Measurements from ENCODE around the gene OLFML2B.

The OLFML2B gene

GRCh38 chr1:161983725-161984124 is 39.9 kb downstream of the OLFML2B start:
- H3K27ac ChIP-seq (ENCODE audit: insufficient read depth, low read depth, low read length, poor library complexity, severe bottlenecking): no peak overlapping the region
- H3K27me3 ChIP-seq (ENCODE audit: control insufficient read depth, insufficient read depth, low read length, poor library complexity, severe bottlenecking): no peaks in the 10 kb centered on the region
- peaks cover 3% of the 10 kb centered on the region for H3K9me3 ChIP-seq (ENCODE audit: control insufficient read depth, low read length)
- H3K4me3 ChIP-seq (ENCODE audit: insufficient read depth, low read depth, low read length): no peak overlapping the region
- no peaks in the 10 kb centered on the region for H3K36me3 ChIP-seq (ENCODE audit: control insufficient read depth, insufficient read depth, low read length)
- H3K4me1 ChIP-seq (ENCODE audit: control insufficient read depth, insufficient read depth, low read length): no peaks in the 10 kb centered on the region
- 96 to 97% methylated on average over 22 of the region's 22 CpGs for WGBS, 2 experiments

GRCh38 chr1:161982917-161983316 is 40.8 kb downstream of the OLFML2B start:
- Histone ChIP-seq H3K36me3 (ENCODE audit: control insufficient read depth, insufficient read depth, low read length) (no peaks in the 10 kb centered on the region), H3K27ac (ENCODE audit: insufficient read depth, low read depth, low read length, poor library complexity, severe bottlenecking) (no peak overlapping the region), H3K4me1 (ENCODE audit: control insufficient read depth, insufficient read depth, low read length) (no peaks in the 10 kb centered on the region), H3K9me3 (ENCODE audit: control insufficient read depth, low read length) (peaks cover 3% of the 10 kb centered on the region), H3K4me3 (ENCODE audit: insufficient read depth, low read depth, low read length) (no peak overlapping the region), H3K27me3 (ENCODE audit: control insufficient read depth, insufficient read depth, low read length, poor library complexity, severe bottlenecking) (no peaks in the 10 kb centered on the region)
- WGBS, 2 experiments: 90 to 93% methylated on average over 9 of the region's 9 CpGs

- Histone ChIP-seq H3K4me1 (ENCODE audit: control insufficient read depth, insufficient read depth, low read length) (no peaks in the 10 kb centered on the region), H3K4me3 (ENCODE audit: insufficient read depth, low read depth, low read length) (no peak overlapping the region), H3K27ac (ENCODE audit: insufficient read depth, low read depth, low read length, poor library complexity, severe bottlenecking) (no peak overlapping the region), H3K9me3 (ENCODE audit: control insufficient read depth, low read length) (peaks cover 3% of the 10 kb centered on the region), H3K27me3 (ENCODE audit: control insufficient read depth, insufficient read depth, low read length, poor library complexity, severe bottlenecking) (no peaks in the 10 kb centered on the region), H3K36me3 (ENCODE audit: control insufficient read depth, insufficient read depth, low read length) (no peaks in the 10 kb centered on the region)
- WGBS, 2 experiments: 94% methylated on average over 5 of the region's 5 CpGs
Observed at GRCh38 chr1:161982507-161982895, 41.2 kb downstream of the OLFML2B start.

GRCh38 chr1:161981735-161982506 is 41.7 kb downstream of the OLFML2B start:
- Histone ChIP-seq H3K4me1 (ENCODE audit: control insufficient read depth, insufficient read depth, low read length) (no peaks in the 10 kb centered on the region), H3K27me3 (ENCODE audit: control insufficient read depth, insufficient read depth, low read length, poor library complexity, severe bottlenecking) (no peaks in the 10 kb centered on the region), H3K36me3 (ENCODE audit: control insufficient read depth, insufficient read depth, low read length) (no peaks in the 10 kb centered on the region), H3K4me3 (ENCODE audit: insufficient read depth, low read depth, low read length) (no peak overlapping the region), H3K9me3 (ENCODE audit: control insufficient read depth, low read length) (peaks cover under 1% of the 10 kb centered on the region), H3K27ac (ENCODE audit: insufficient read depth, low read depth, low read length, poor library complexity, severe bottlenecking) (no peak overlapping the region)
- 91 to 96% methylated on average over 11 of the region's 11 CpGs for WGBS, 2 experiments

- H3K9me3 ChIP-seq (ENCODE audit: control insufficient read depth, low read length): no peaks in the 10 kb centered on the region
Observed at GRCh38 chr1:161981126-161981525, 42.5 kb downstream of the OLFML2B start.

GRCh38 chr1:161978011-161978790 is 45.5 kb downstream of the OLFML2B start:
- WGBS, 2 experiments: 93 to 95% methylated on average over 31 of the region's 31 CpGs
- Histone ChIP-seq H3K4me3 (ENCODE audit: insufficient read depth, low read depth, low read length) (no peak overlapping the region), H3K27me3 (ENCODE audit: control insufficient read depth, insufficient read depth, low read length, poor library complexity, severe bottlenecking) (no peaks in the 10 kb centered on the region), H3K9me3 (ENCODE audit: control insufficient read depth, low read length) (no peaks in the 10 kb centered on the region), H3K4me1 (ENCODE audit: control insufficient read depth, insufficient read depth, low read length) (peaks cover 3% of the 10 kb centered on the region), H3K36me3 (ENCODE audit: control insufficient read depth, insufficient read depth, low read length) (no peaks in the 10 kb centered on the region), H3K27ac (ENCODE audit: insufficient read depth, low read depth, low read length, poor library complexity, severe bottlenecking) (no peak overlapping the region)

More at GRCh38 chr1:161981126-161981525, 42.5 kb downstream of the OLFML2B start:
- Histone ChIP-seq H3K4me3 (ENCODE audit: insufficient read depth, low read depth, low read length) (no peak overlapping the region), H3K4me1 (ENCODE audit: control insufficient read depth, insufficient read depth, low read length) (no peaks in the 10 kb centered on the region), H3K27me3 (ENCODE audit: control insufficient read depth, insufficient read depth, low read length, poor library complexity, severe bottlenecking) (no peaks in the 10 kb centered on the region), H3K27ac (ENCODE audit: insufficient read depth, low read depth, low read length, poor library complexity, severe bottlenecking) (no peak overlapping the region), H3K36me3 (ENCODE audit: control insufficient read depth, insufficient read depth, low read length) (no peaks in the 10 kb centered on the region)
- WGBS, 2 experiments: 94% methylated on average over 8 of the region's 8 CpGs

- Histone ChIP-seq H3K27ac (ENCODE audit: insufficient read depth, low read depth, low read length, poor library complexity, severe bottlenecking) (no peak overlapping the region), H3K4me1 (ENCODE audit: control insufficient read depth, insufficient read depth, low read length) (peaks cover 3% of the 10 kb centered on the region), H3K27me3 (ENCODE audit: control insufficient read depth, insufficient read depth, low read length, poor library complexity, severe bottlenecking) (no peaks in the 10 kb centered on the region), H3K36me3 (ENCODE audit: control insufficient read depth, insufficient read depth, low read length) (no peaks in the 10 kb centered on the region), H3K9me3 (ENCODE audit: control insufficient read depth, low read length) (no peaks in the 10 kb centered on the region), H3K4me3 (ENCODE audit: insufficient read depth, low read depth, low read length) (no peak overlapping the region)
- 87 to 88% methylated on average over 9 of the region's 9 CpGs for WGBS, 2 experiments
Observed at GRCh38 chr1:161973924-161974845, 49.5 kb downstream of the OLFML2B start.

GRCh38 chr1:161972828-161973227 is 50.8 kb downstream of the OLFML2B start:
- Histone ChIP-seq H3K27ac (ENCODE audit: insufficient read depth, low read depth, low read length, poor library complexity, severe bottlenecking) (no peak overlapping the region), H3K4me3 (ENCODE audit: insufficient read depth, low read depth, low read length) (no peak overlapping the region), H3K4me1 (ENCODE audit: control insufficient read depth, insufficient read depth, low read length) (peaks cover 3% of the 10 kb centered on the region), H3K27me3 (ENCODE audit: control insufficient read depth, insufficient read depth, low read length, poor library complexity, severe bottlenecking) (no peaks in the 10 kb centered on the region), H3K9me3 (ENCODE audit: control insufficient read depth, low read length) (no peaks in the 10 kb centered on the region), H3K36me3 (ENCODE audit: control insufficient read depth, insufficient read depth, low read length) (no peaks in the 10 kb centered on the region)
- 84 to 88% methylated on average over 9 of the region's 9 CpGs for WGBS, 2 experiments

- Histone ChIP-seq H3K9me3 (ENCODE audit: control insufficient read depth, low read length) (no peaks in the 10 kb centered on the region), H3K27ac (ENCODE audit: insufficient read depth, low read depth, low read length, poor library complexity, severe bottlenecking) (no peak overlapping the region), H3K27me3 (ENCODE audit: control insufficient read depth, insufficient read depth, low read length, poor library complexity, severe bottlenecking) (no peaks in the 10 kb centered on the region), H3K36me3 (ENCODE audit: control insufficient read depth, insufficient read depth, low read length) (no peaks in the 10 kb centered on the region), H3K4me1 (ENCODE audit: control insufficient read depth, insufficient read depth, low read length) (peaks cover 6% of the 10 kb centered on the region), H3K4me3 (ENCODE audit: insufficient read depth, low read depth, low read length) (no peak overlapping the region)
- 54 to 59% methylated on average over 3 of the region's 3 CpGs for WGBS, 2 experiments
Observed at GRCh38 chr1:161970633-161971032, 53.0 kb downstream of the OLFML2B start.
